Dermis microvascular lymphatic vessel endothelial cell (primary cell): ENCODE results near the gene PER2. TPM values are rescaled to one million over a fixed set of nuclear protein-coding genes. Genes with fewer than 3 reads are reported as not detected.

Experiments
- DNase-seq, 2 donors: peaks; one replicate each; pipeline versions ENCODE4 v3.0.0 to v3.0.0-alpha.2; 2010; ENCODE audit warnings: low read depth in 2 of 2
- total RNA-seq: library from RNA; depleted of rRNA; stranded (reverse); fragments of >200 nt; gene quantifications from 2 replicates; pipeline ENCODE4 v1.2.1, GENCODE V29; 2014

PER2 gene
- total RNA-seq, 1 donor from 2014 or later = 1.7 TPM

- DNase-seq = no peak
Measured at GRCh38 chr2:238250896-238251295, 37.5 kb downstream of the PER2 start.

- no peak for DNase-seq
Measured at GRCh38 chr2:238247841-238248453, 40.5 kb downstream of the PER2 start.

GRCh38 chr2:238247002-238247822 is 41.2 kb downstream of the PER2 start:
- DNase-seq = no peak

- no peak for DNase-seq
Measured at GRCh38 chr2:238244151-238244550, 44.3 kb downstream of the PER2 start.

- no peak for DNase-seq
Measured at GRCh38 chr2:238243496-238244076, 44.8 kb downstream of the PER2 start.

GRCh38 chr2:238242731-238243495 is 45.5 kb downstream of the PER2 start:
- DNase-seq = no peak

- no peak for DNase-seq
Measured at GRCh38 chr2:238241970-238242369, 46.4 kb downstream of the PER2 start.

GRCh38 chr2:238240757-238241711 is 47.4 kb downstream of the PER2 start:
- peak in 1 of 2 donors; percentile 64 for DNase-seq

GRCh38 chr2:238239863-238240756 is 48.3 kb downstream of the PER2 start, which contains the start of gene HES6:
Gene HES6 (minus strand): TSS chr2:238240038. CDS start chr2:238239905, 133 bp downstream.
- peak; percentile 59 to 92 for DNase-seq

GRCh38 chr2:238239543-238239862 is 48.9 kb downstream of the PER2 start:
- no peak for DNase-seq

GRCh38 chr2:238238766-238239542 is 49.5 kb downstream of the PER2 start:
- peak in 1 of 2 donors; percentile 10 for DNase-seq

GRCh38 chr2:238238311-238238765 is 50.1 kb downstream of the PER2 start:
- DNase-seq = no peak

GRCh38 chr2:238237431-238238135 is 50.8 kb downstream of the PER2 start:
- DNase-seq = no peak

- DNase-seq = no peak
Measured at GRCh38 chr2:238236571-238236970, 51.8 kb downstream of the PER2 start.

- no peak for DNase-seq
Measured at GRCh38 chr2:238235856-238236255, 52.6 kb downstream of the PER2 start.

- DNase-seq = no peak
Measured at GRCh38 chr2:238235331-238235732, 53.1 kb downstream of the PER2 start.

- DNase-seq = no peak
Measured at GRCh38 chr2:238233625-238234024, 54.8 kb downstream of the PER2 start.

GRCh38 chr2:238231809-238232208 is 56.6 kb downstream of the PER2 start:
- DNase-seq = no peak
